ENCODE results near the gene XKR3.
"Not testable (repeated sequence)": the region's sequence is repeated elsewhere in the genome, so short reads cannot be mapped to it uniquely, and the experiment has no call there.

The XKR3 gene

GRCh38 chr22:16804882-16805281 is 20.3 kb downstream of the XKR3 start:
- no peak for DNase-seq (ENCODE audit: low read depth in 2 of 2)

GRCh38 chr22:16803255-16803917 is 21.8 kb downstream of the XKR3 start:
- DNase-seq (ENCODE audit: low read depth in 2 of 2), result no peak

- DNase-seq (ENCODE audit: low read depth in 2 of 2), result no peak
These were observed 23.6 kb downstream of the XKR3 start for GRCh38 chr22:16801571-16801970.

GRCh38 chr22:16801088-16801487 is 24.1 kb downstream of the XKR3 start:
- DNase-seq (ENCODE audit: low read depth in 2 of 2), result no peak

- no peak for DNase-seq (ENCODE audit: low read depth in 2 of 2)
These were observed 24.9 kb downstream of the XKR3 start for GRCh38 chr22:16800358-16800757.

GRCh38 chr22:16795504-16795903 is 29.7 kb downstream of the XKR3 start:
- DNase-seq (ENCODE audit: low read depth in 2 of 2), result not testable (repeated sequence)

- DNase-seq (ENCODE audit: low read depth in 2 of 2), result no peak
These were observed 31.4 kb downstream of the XKR3 start for GRCh38 chr22:16793831-16794230.

- DNase-seq (ENCODE audit: low read depth in 2 of 2), result no peak
These were observed 35.2 kb downstream of the XKR3 start for GRCh38 chr22:16789860-16790493.

GRCh38 chr22:16783930-16784354 is 41.3 kb downstream of the XKR3 start:
- DNase-seq (ENCODE audit: low read depth in 2 of 2), result no peak

- no peak for DNase-seq (ENCODE audit: low read depth in 2 of 2)
These were observed 41.8 kb downstream of the XKR3 start for GRCh38 chr22:16783453-16783852.

GRCh38 chr22:16781764-16782329 is 43.4 kb downstream of the XKR3 start:
- no peak for DNase-seq (ENCODE audit: low read depth in 2 of 2)

- DNase-seq (ENCODE audit: low read depth in 2 of 2), result no peak
These were observed 44.0 kb downstream of the XKR3 start for GRCh38 chr22:16781074-16781763.

- DNase-seq (ENCODE audit: low read depth in 2 of 2), result no peak
These were observed 47.8 kb downstream of the XKR3 start for GRCh38 chr22:16777284-16777924.

GRCh38 chr22:16776080-16776479 is 49.1 kb downstream of the XKR3 start:
- no peak for DNase-seq (ENCODE audit: low read depth in 2 of 2)

- no peak for DNase-seq (ENCODE audit: low read depth in 2 of 2)
These were observed 50.2 kb downstream of the XKR3 start for GRCh38 chr22:16774911-16775500.

GRCh38 chr22:16771569-16771968 is 53.6 kb downstream of the XKR3 start:
- DNase-seq (ENCODE audit: low read depth in 2 of 2), result not testable (repeated sequence)

GRCh38 chr22:16767927-16768326 is 57.3 kb downstream of the XKR3 start:
- not testable (repeated sequence) for DNase-seq (ENCODE audit: low read depth in 2 of 2)

GRCh38 chr22:16762224-16762623 is 63.0 kb downstream of the XKR3 start:
- not testable (repeated sequence) for DNase-seq (ENCODE audit: low read depth in 2 of 2)

- DNase-seq (ENCODE audit: low read depth in 2 of 2), result not testable (repeated sequence)
These were observed 64.8 kb downstream of the XKR3 start for GRCh38 chr22:16760416-16760815.

GRCh38 chr22:16749282-16749681 is 75.9 kb downstream of the XKR3 start:
- not testable (repeated sequence) for DNase-seq (ENCODE audit: low read depth in 2 of 2)

- not testable (repeated sequence) for DNase-seq (ENCODE audit: low read depth in 2 of 2)
These were observed 76.9 kb downstream of the XKR3 start for GRCh38 chr22:16748160-16748929.

Measured in stimulated activated CD8-positive, alpha-beta memory T cell treated with anti-CD3 and anti-CD28 coated beads, Interleukin-2, amount 100 ng/mL, for 1 hour (primary cell).